MM.1S (cell line): ENCODE measurements around the gene PUS3.

Source experiments
- CTCF ChIP-seq: fragments of 300-600 bp; sonication (generic); IDR thresholded peaks from 2 replicates; pipeline ENCODE4 v1.5.1; 2016; ENCODE audit warnings: antibody characterized with exemption, low read length, mixed read lengths
- EZH2 ChIP-seq: fragments of 300-600 bp; sonication (generic); optimal IDR thresholded peaks from 2 replicates; pipeline ENCODE3; 2017; ENCODE audit warnings: low read depth, mild to moderate bottlenecking, antibody characterized with exemption, low read length, mixed read lengths
- EZH2phosphoT487 ChIP-seq: fragments of 300-600 bp; sonication (generic); IDR thresholded peaks from 2 replicates; pipeline ENCODE4 v1.6.1; 2018; ENCODE audit warnings: antibody characterized with exemption, low read length

- TF ChIP-seq CTCF (no peak), EZH2 (no peak), EZH2phosphoT487 (no peak)
Measured at GRCh38 chr11:125941267-125941618, 38.2 kb upstream of the PUS3 start.
